Forelimb muscle (tissue), 1 donor: ENCODE measurements around the gene GPR42. TPM values are rescaled to one million over a fixed set of nuclear protein-coding genes. Genes with fewer than 3 reads are reported as not detected.

Source experiments
- DNase-seq: peaks from one replicate; pipeline ENCODE4 v3.0.0-alpha.2; 2013; ENCODE audit warnings: low read depth
- polyA plus RNA-seq: library from polyadenylated mRNA; unstranded; fragments of 120-200 nt; gene quantifications from one replicate; pipeline ENCODE4 v1.2.1, GENCODE V29; 2013; ENCODE audit not compliant: insufficient read length

Gene GPR42, protein sequence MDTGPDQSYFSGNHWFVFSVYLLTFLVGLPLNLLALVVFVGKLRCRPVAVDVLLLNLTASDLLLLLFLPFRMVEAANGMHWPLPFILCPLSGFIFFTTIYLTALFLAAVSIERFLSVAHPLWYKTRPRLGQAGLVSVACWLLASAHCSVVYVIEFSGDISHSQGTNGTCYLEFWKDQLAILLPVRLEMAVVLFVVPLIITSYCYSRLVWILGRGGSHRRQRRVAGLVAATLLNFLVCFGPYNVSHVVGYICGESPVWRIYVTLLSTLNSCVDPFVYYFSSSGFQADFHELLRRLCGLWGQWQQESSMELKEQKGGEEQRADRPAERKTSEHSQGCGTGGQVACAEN
- not detected for polyA plus RNA-seq

GRCh38 chr19:35370722-35371121 is at the start of gene GPR42:
Gene GPR42, plus strand, starts transcription at chr19:35371068. Its CDS starts 292 bp downstream, at chr19:35371360.
- no peak for DNase-seq

GRCh38 chr19:35321291-35321690 is 49.6 kb upstream of the GPR42 start:
- DNase-seq = no peak

GRCh38 chr19:35322014-35322413 is 48.9 kb upstream of the GPR42 start:
- DNase-seq = no peak

DNA sequence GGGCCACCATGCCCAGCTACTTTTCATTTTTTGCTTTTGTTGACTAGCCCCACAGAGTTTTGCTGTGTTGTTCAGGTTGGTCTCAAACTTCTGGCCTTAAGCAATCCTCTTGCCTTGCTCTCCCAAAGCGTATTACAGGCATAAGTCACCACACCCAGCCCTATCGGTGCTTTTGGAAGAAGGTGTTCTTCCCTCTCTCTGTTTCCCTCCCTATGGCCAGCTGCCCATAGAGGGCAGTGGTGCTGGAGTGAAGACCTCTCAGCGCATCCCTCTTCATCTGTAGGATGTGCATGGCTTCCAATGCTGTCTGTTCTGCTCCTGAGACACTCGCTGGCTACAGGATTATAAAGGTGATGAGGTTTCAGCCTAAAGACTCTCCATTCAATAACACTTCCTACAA is 43.2 kb upstream of the GPR42 start:
- no peak for DNase-seq

GRCh38 chr19:35328851-35329285 is 42.0 kb upstream of the GPR42 start, which contains the start of gene CD22:
Gene CD22, plus strand, starts transcription at chr19:35329187. Its CDS starts 2,854 bp downstream, at chr19:35332041.
- no peak for DNase-seq

DNA sequence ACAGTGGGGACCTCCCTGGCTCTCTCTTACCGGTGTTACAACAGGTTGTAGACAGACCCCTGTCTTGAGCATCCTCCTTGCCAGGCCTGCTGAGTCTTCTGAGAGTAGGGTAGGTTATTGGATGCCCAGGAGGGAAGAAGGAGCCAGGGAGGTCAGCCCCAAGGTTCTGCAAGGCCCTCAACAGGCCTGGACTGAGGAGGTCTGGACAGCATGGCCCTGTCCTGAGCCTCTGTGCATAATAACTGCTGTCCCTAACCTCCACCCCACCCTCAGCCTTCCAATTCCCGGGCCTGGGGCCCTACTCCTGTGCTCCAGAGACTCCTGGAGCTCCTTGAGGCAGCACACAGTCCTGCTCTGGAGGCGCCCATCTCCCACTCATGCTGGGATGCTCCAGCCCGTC is 41.5 kb upstream of the GPR42 start:
- DNase-seq = no peak

- no peak for DNase-seq
Measured at GRCh38 chr19:35330475-35330874, 40.4 kb upstream of the GPR42 start.

GRCh38 chr19:35331551-35332214 is 39.2 kb upstream of the GPR42 start:
- DNase-seq = no peak

GRCh38 chr19:35332817-35333216 is 38.1 kb upstream of the GPR42 start:
- DNase-seq = no peak

- DNase-seq = no peak
Measured at GRCh38 chr19:35334144-35334753, 36.6 kb upstream of the GPR42 start.

- no peak for DNase-seq
Measured at GRCh38 chr19:35336166-35336955, 34.5 kb upstream of the GPR42 start.

- DNase-seq = no peak
Measured at GRCh38 chr19:35337097-35337983, 33.5 kb upstream of the GPR42 start.

- no peak for DNase-seq
Measured at GRCh38 chr19:35337984-35338296, 32.9 kb upstream of the GPR42 start.

- DNase-seq = no peak
Measured at GRCh38 chr19:35340431-35340830, 30.4 kb upstream of the GPR42 start.

DNA sequence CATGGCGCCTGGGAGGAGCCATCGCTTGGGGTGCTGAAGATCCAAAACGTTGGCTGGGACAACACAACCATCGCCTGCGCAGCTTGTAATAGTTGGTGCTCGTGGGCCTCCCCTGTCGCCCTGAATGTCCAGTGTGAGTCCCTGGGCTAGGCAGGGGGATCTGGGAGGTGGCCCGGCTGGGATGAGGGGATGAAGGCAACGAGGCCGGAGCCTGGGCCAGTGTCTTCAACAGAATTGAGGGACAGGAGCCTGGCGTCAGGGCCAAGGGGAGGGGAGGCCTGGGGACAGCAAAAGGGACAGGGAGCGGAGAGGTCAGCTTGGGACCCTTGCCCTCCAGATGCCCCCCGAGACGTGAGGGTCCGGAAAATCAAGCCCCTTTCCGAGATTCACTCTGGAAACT is 29.9 kb upstream of the GPR42 start:
- no peak for DNase-seq

DNA sequence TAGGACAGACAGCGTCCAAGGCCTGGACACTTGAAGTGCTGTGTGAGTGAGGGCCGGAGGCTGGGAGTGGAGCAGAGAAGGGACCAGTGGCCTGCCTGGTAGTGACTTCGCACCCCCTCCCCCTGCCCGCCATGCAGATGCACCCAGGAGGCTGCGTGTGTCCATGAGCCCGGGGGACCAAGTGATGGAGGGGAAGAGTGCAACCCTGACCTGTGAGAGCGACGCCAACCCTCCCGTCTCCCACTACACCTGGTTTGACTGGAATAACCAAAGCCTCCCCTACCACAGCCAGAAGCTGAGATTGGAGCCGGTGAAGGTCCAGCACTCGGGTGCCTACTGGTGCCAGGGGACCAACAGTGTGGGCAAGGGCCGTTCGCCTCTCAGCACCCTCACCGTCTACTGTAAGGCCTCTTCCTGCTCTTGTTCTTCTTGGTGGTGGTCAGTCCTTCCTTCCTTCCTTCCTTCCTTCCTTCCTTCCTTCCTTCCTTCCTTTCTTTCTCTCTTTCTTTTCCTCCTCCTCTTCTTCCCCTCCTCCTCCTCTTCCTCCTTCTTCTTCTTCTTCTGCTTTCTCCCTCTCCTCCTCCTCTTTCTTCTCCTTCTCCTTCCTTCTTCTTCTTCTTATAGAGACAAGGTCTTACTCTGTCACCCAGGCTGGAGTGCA is 29.2 kb upstream of the GPR42 start:
- DNase-seq = no peak

DNA sequence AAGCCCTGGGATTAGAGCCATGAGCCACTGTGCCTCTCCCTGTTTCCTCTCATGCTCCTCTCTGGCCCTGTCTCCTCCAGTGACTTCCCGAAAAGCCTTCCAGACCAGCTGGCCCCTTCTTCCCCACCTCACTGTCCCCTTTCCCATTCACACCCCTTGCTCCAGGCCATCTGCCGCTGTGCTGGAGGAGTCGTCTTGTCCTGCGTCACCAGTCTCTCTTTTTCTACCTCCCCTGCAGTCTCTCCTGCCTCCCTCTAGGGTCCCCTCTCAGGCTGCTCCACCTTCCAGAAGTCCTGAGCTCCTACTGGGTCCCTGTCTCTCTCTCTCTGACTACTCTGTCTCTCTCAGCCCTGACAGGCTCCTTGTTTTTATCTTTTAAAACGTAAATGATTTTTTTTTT is 28.4 kb upstream of the GPR42 start:
- DNase-seq = no peak

DNA sequence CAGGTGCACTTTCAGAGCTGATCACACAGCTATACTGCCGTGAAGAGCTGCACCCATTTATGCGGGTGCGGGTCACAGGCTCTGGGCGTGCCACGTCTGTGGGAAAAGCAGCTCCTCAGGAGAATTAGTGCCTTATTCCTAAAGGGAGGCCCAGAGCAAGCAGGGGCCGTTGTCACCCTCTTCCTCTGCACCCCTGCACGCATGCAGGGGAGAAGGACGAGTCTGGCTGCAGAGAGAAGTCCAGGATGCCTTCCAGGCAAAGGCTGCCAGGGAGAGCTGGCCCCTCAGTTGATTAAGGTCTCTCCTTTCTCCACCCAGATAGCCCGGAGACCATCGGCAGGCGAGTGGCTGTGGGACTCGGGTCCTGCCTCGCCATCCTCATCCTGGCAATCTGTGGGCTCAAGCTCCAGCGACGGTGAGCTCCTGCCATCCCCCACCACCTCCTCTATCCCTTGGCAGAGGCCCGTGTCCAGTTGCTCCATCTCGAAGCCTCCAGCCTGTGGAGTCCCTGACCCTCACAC is 26.3 kb upstream of the GPR42 start:
- no peak for DNase-seq

DNA sequence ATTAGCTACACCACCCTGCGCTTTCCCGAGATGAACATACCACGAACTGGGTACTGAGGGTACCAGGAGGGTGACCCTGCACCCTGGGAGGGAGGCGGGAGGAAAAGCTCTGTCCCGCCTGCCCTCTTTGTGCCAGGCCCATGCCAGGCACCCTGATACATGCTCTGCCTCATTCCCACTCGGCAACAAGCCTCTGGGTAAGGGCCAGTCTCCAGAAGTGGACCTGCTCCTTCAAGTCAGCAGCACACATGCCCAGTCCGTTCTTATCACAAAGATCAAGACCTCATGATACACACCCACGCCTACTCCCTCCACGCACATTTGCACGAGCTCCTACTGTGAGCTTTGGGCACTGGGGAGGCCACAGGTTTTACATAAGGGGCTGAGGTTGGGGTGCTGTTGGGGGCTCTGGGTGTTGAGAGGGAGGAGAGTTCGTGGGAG is 25.2 kb upstream of the GPR42 start:
- DNase-seq = no peak
